ENCODE results near the gene ACSS2.

The ACSS2 gene

GRCh38 chr20:34904202-34904621, 27.8 kb downstream of the ACSS2 start:
- Histone ChIP-seq H3K36me3 (replicated peaks) (no peaks in the 10 kb centered on the region), H3K9me3 (no peaks in the 10 kb centered on the region), H3K27me3 (ENCODE audit: low read depth) (no peaks in the 10 kb centered on the region), H3K4me1 (no peaks in the 10 kb centered on the region), H3K4me3 (no peak overlapping the region)
- in situ Hi-C loops (cut with MboI; ENCODE audit: low sequenced_read_pairs): no loop called here
- no peak for DNase-seq (ENCODE audit: low spot score in 2 of 2)

GRCh38 chr20:34907616-34908469, 31.4 kb downstream of the ACSS2 start:
- Histone ChIP-seq H3K9me3 (no peaks in the 10 kb centered on the region), H3K36me3 (replicated peaks) (no peaks in the 10 kb centered on the region), H3K4me3 (no peak overlapping the region), H3K27me3 (ENCODE audit: low read depth) (no peaks in the 10 kb centered on the region), H3K4me1 (no peaks in the 10 kb centered on the region)
- in situ Hi-C loops (cut with MboI; ENCODE audit: low sequenced_read_pairs): no loop called here
- DNase-seq (ENCODE audit: low spot score in 2 of 2): no peak

- H3K4me3 ChIP-seq: no peak overlapping the region
- H3K36me3 ChIP-seq (replicated peaks): no peaks in the 10 kb centered on the region
- H3K27me3 ChIP-seq (ENCODE audit: low read depth): no peaks in the 10 kb centered on the region
- in situ Hi-C loops (cut with MboI; ENCODE audit: low sequenced_read_pairs): no loop called here
- no peak for DNase-seq (ENCODE audit: low spot score in 2 of 2)
- no peaks in the 10 kb centered on the region for H3K9me3 ChIP-seq
- no peaks in the 10 kb centered on the region for H3K4me1 ChIP-seq
Measured at GRCh38 chr20:34915131-34915530, 38.7 kb downstream of the ACSS2 start.

GRCh38 chr20:34915749-34916455, 39.5 kb downstream of the ACSS2 start:
- Histone ChIP-seq H3K27me3 (ENCODE audit: low read depth) (no peaks in the 10 kb centered on the region), H3K9me3 (no peaks in the 10 kb centered on the region), H3K36me3 (replicated peaks) (no peaks in the 10 kb centered on the region), H3K4me1 (no peaks in the 10 kb centered on the region), H3K4me3 (no peak overlapping the region)
- in situ Hi-C loops (cut with MboI; ENCODE audit: low sequenced_read_pairs): no loop called here
- no peak for DNase-seq (ENCODE audit: low spot score in 2 of 2)

- Histone ChIP-seq H3K4me1 (no peaks in the 10 kb centered on the region), H3K27me3 (ENCODE audit: low read depth) (no peaks in the 10 kb centered on the region), H3K36me3 (replicated peaks) (peaks cover 5% of the 10 kb centered on the region; the same call in 1 of the 2 replicates), H3K9me3 (no peaks in the 10 kb centered on the region), H3K4me3 (no peak overlapping the region)
- in situ Hi-C loops (cut with MboI; ENCODE audit: low sequenced_read_pairs): no loop called here
- DNase-seq (ENCODE audit: low spot score in 2 of 2): no peak
Measured at GRCh38 chr20:34916774-34917354, 40.5 kb downstream of the ACSS2 start.

- peaks cover 12% of the 10 kb centered on the region for H3K36me3 ChIP-seq (replicated peaks)
- no peaks in the 10 kb centered on the region for H3K27me3 ChIP-seq (ENCODE audit: low read depth)
- in situ Hi-C loops (cut with MboI; ENCODE audit: low sequenced_read_pairs): no loop called here
Measured at GRCh38 chr20:34920055-34920454, 43.6 kb downstream of the ACSS2 start.

GRCh38 chr20:34921436-34921835, 45.0 kb downstream of the ACSS2 start:
- H3K4me3 ChIP-seq: no peak overlapping the region
- no peak for DNase-seq (ENCODE audit: low spot score in 2 of 2)
- in situ Hi-C loops (cut with MboI; ENCODE audit: low sequenced_read_pairs): no loop called here
- 0 out of 2 replicates have a peak, but pooled peaks cover 3% of the 10 kb centered on the region for H3K9me3 ChIP-seq
- H3K36me3 ChIP-seq (replicated peaks): peaks cover 24% of the 10 kb centered on the region
- H3K4me1 ChIP-seq: no peaks in the 10 kb centered on the region
- H3K27me3 ChIP-seq (ENCODE audit: low read depth): no peaks in the 10 kb centered on the region

More at GRCh38 chr20:34920055-34920454, 43.6 kb downstream of the ACSS2 start:
- H3K9me3 ChIP-seq: 0 out of 2 replicates have a peak, but pooled peaks cover 3% of the 10 kb centered on the region
- H3K4me3 ChIP-seq: no peak overlapping the region
- no peaks in the 10 kb centered on the region for H3K4me1 ChIP-seq
- DNase-seq (ENCODE audit: low spot score in 2 of 2): no peak

- no peak for DNase-seq (ENCODE audit: low spot score in 2 of 2)
- H3K4me3 ChIP-seq: no peak overlapping the region
- in situ Hi-C loops (cut with MboI; ENCODE audit: low sequenced_read_pairs): no loop called here
- no peaks in the 10 kb centered on the region for H3K4me1 ChIP-seq
- H3K27me3 ChIP-seq (ENCODE audit: low read depth): no peaks in the 10 kb centered on the region
- peaks cover 38% of the 10 kb centered on the region for H3K36me3 ChIP-seq (replicated peaks)
- H3K9me3 ChIP-seq: 0 out of 2 replicates have a peak, but pooled peaks cover 3% of the 10 kb centered on the region
Measured at GRCh38 chr20:34922654-34923381, 46.4 kb downstream of the ACSS2 start.

GRCh38 chr20:34923414-34923813, 47.0 kb downstream of the ACSS2 start:
- peaks cover 44% of the 10 kb centered on the region for H3K36me3 ChIP-seq (replicated peaks)

GRCh38 chr20:34925341-34925740, 48.9 kb downstream of the ACSS2 start:
- H3K36me3 ChIP-seq (replicated peaks): peaks cover 62% of the 10 kb centered on the region
- H3K4me1 ChIP-seq: no peaks in the 10 kb centered on the region
- no peaks in the 10 kb centered on the region for H3K27me3 ChIP-seq (ENCODE audit: low read depth)
- H3K9me3 ChIP-seq: 0 out of 2 replicates have a peak, but pooled peaks cover 3% of the 10 kb centered on the region
- in situ Hi-C loops (cut with MboI; ENCODE audit: low sequenced_read_pairs): no loop called here
- H3K4me3 ChIP-seq: no peak overlapping the region
- no peak for DNase-seq (ENCODE audit: low spot score in 2 of 2)

More at GRCh38 chr20:34923414-34923813, 47.0 kb downstream of the ACSS2 start:
- Histone ChIP-seq H3K4me3 (no peak overlapping the region), H3K4me1 (no peaks in the 10 kb centered on the region), H3K27me3 (ENCODE audit: low read depth) (no peaks in the 10 kb centered on the region), H3K9me3 (0 out of 2 replicates have a peak, but pooled peaks cover 3% of the 10 kb centered on the region)
- no peak for DNase-seq (ENCODE audit: low spot score in 2 of 2)
- in situ Hi-C loops (cut with MboI; ENCODE audit: low sequenced_read_pairs): no loop called here

GRCh38 chr20:34925981-34926380, 49.6 kb downstream of the ACSS2 start:
- H3K36me3 ChIP-seq (replicated peaks): peaks cover 67% of the 10 kb centered on the region
- DNase-seq (ENCODE audit: low spot score in 2 of 2): no peak
- no peak overlapping the region for H3K4me3 ChIP-seq
- in situ Hi-C loops (cut with MboI; ENCODE audit: low sequenced_read_pairs): no loop called here
- H3K9me3 ChIP-seq: 0 out of 2 replicates have a peak, but pooled peaks cover 3% of the 10 kb centered on the region
- H3K27me3 ChIP-seq (ENCODE audit: low read depth): no peaks in the 10 kb centered on the region
- no peaks in the 10 kb centered on the region for H3K4me1 ChIP-seq

GRCh38 chr20:34926581-34926980, 50.2 kb downstream of the ACSS2 start:
- in situ Hi-C loops (cut with MboI; ENCODE audit: low sequenced_read_pairs): no loop called here
- Histone ChIP-seq H3K4me1 (no peaks in the 10 kb centered on the region), H3K9me3 (0 out of 2 replicates have a peak, but pooled peaks cover 3% of the 10 kb centered on the region), H3K27me3 (ENCODE audit: low read depth) (no peaks in the 10 kb centered on the region), H3K36me3 (replicated peaks) (peaks cover 67% of the 10 kb centered on the region), H3K4me3 (no peak overlapping the region)
- DNase-seq (ENCODE audit: low spot score in 2 of 2): no peak

GRCh38 chr20:34927736-34928135, 51.3 kb downstream of the ACSS2 start:
- Histone ChIP-seq H3K36me3 (replicated peaks) (peaks cover 76% of the 10 kb centered on the region), H3K4me1 (no peaks in the 10 kb centered on the region), H3K27me3 (ENCODE audit: low read depth) (no peaks in the 10 kb centered on the region), H3K4me3 (no peak overlapping the region), H3K9me3 (0 out of 2 replicates have a peak, but pooled peaks cover 3% of the 10 kb centered on the region)
- DNase-seq (ENCODE audit: low spot score in 2 of 2): no peak
- in situ Hi-C loops (cut with MboI; ENCODE audit: low sequenced_read_pairs): no loop called here

All from HAP-1 (cell line).